HG03558 (cell line): Measurements from ENCODE around the gene SLC4A9.

Source experiments
- ATAC-seq: cut with Tn5 transposase; IDR thresholded peaks from one replicate; pipeline ENCODE4 v1.9.1; 2021; ENCODE audit warnings: moderate number of reproducible peaks; ENCODE audit not compliant: unreplicated experiment; ENCODE audit errors: extremely low read depth

The SLC4A9 gene

GRCh38 chr5:140360101-140360500, at the start of gene SLC4A9:
SLC4A9 (plus strand) TSS chr5:140360194; CDS start chr5:140360237, 43 bp downstream.
- no peak for ATAC-seq

- no peak for ATAC-seq
These were observed 49.6 kb upstream of the SLC4A9 start for GRCh38 chr5:140310434-140310833.

GRCh38 chr5:140311011-140311467, 49.0 kb upstream of the SLC4A9 start:
- no peak for ATAC-seq

GRCh38 chr5:140312067-140312790, 47.8 kb upstream of the SLC4A9 start:
- ATAC-seq = no peak

GRCh38 chr5:140312791-140313189, 47.2 kb upstream of the SLC4A9 start:
- no peak for ATAC-seq

GRCh38 chr5:140317859-140318258, 42.1 kb upstream of the SLC4A9 start:
- no peak for ATAC-seq

GRCh38 chr5:140318792-140319191, 41.2 kb upstream of the SLC4A9 start:
- ATAC-seq = no peak

- ATAC-seq = no peak
These were observed 40.2 kb upstream of the SLC4A9 start for GRCh38 chr5:140319833-140320232.

- no peak for ATAC-seq
These were observed 38.2 kb upstream of the SLC4A9 start for GRCh38 chr5:140321796-140322195.

- ATAC-seq = no peak
These were observed 37.0 kb upstream of the SLC4A9 start for GRCh38 chr5:140322751-140323731.

GRCh38 chr5:140324041-140324600, 35.9 kb upstream of the SLC4A9 start:
- no peak for ATAC-seq

GRCh38 chr5:140324617-140325241, 35.3 kb upstream of the SLC4A9 start:
- ATAC-seq = no peak

- ATAC-seq = no peak
These were observed 34.5 kb upstream of the SLC4A9 start for GRCh38 chr5:140325486-140325885.

GRCh38 chr5:140327589-140327988, 32.4 kb upstream of the SLC4A9 start:
- ATAC-seq = no peak

- ATAC-seq = no peak
These were observed 31.8 kb upstream of the SLC4A9 start for GRCh38 chr5:140328036-140328764.

- ATAC-seq = no peak
These were observed 30.1 kb upstream of the SLC4A9 start for GRCh38 chr5:140329739-140330481.

GRCh38 chr5:140331638-140332037, 28.4 kb upstream of the SLC4A9 start:
- ATAC-seq = no peak

GRCh38 chr5:140336388-140336787, 23.6 kb upstream of the SLC4A9 start:
- ATAC-seq = no peak

GRCh38 chr5:140337880-140338279, 22.1 kb upstream of the SLC4A9 start:
- ATAC-seq = no peak
